Astrocyte (in vitro differentiated cells and primary cell): ENCODE results near the gene HEATR5A.

Experiments used
- CTCF ChIP-seq: IDR thresholded peaks from 2 replicates; pipeline ENCODE4 v1.5.1; 2011; ENCODE audit warnings: low read depth, mild to moderate bottlenecking, inconsistent platforms, low read length, moderate library complexity; ENCODE audit not compliant: insufficient read depth
- EZH2 ChIP-seq: IDR thresholded peaks from 2 replicates; pipeline ENCODE4 v1.6.1; 2012; ENCODE audit warnings: mild to moderate bottlenecking, low read length, inconsistent platforms; ENCODE audit not compliant: insufficient read depth

- TF ChIP-seq CTCF (no peak), EZH2 (no peak)
Observed at GRCh38 chr14:31307618-31308017, 112.7 kb downstream of the HEATR5A start.
